ENCODE results near the gene OIP5.
"Not testable (repeated sequence)": the region's sequence is repeated elsewhere in the genome, so short reads cannot be mapped to it uniquely, and the experiment has no call there.

Gene OIP5

DNA sequence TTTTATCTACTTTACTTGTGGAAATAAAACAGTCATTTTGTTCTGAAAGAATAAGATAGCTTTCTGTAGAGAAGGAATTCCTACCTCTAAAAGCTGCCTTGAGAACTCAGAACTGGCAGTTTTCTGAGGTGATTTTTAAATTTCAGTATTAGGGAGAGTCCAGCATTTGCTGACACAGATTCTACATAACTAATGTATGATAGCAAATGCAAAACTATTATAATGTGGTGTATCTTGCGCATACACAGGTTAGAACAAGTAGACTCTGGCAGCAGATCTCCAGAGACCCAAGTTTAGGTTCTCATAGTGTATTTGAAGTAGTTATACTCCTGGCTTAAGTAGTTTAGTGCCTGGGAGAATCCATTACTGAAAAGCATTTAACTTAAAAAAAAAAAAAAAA is 30.8 kb downstream of the OIP5 start:
- DNase-seq = no peak

DNA sequence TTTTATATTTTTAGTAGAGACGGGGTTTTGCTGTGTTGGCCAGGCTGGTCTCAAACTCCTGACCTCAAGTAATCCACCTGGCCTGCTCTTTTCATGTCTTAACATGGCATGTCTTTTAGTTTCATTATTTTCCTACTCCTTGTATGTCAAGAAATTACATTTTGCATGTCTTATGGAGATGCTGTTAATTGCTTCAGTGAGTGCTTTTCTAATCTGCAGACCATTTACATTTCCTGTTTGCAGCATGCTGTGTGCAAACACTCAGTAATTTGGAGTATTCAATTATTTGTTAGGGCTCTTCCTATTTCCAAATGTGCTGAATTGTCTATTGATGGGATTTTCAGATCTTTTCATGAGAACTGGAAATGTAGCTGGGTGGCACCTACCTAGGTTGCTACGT is 31.3 kb downstream of the OIP5 start:
- DNase-seq = not testable (repeated sequence)

DNA sequence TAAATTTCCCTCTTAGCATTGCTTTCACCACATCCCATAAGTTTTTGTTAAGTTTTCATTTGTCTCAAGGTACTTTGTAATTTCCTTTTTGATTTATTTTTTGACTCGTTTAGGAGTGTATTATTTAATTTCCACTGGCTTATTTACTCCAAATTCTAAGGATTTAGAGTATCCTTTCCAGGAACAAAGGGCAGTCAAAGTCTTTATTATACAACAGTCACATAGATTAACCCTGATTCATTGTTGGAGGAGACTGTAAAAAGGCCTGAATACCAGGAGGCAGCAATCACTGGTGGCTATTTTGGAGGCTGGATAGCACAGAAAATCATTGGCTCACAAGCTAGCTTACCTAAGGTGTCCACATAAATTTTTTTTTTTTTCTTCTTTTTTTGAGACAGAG is 39.9 kb downstream of the OIP5 start:
- DNase-seq = no peak

DNA sequence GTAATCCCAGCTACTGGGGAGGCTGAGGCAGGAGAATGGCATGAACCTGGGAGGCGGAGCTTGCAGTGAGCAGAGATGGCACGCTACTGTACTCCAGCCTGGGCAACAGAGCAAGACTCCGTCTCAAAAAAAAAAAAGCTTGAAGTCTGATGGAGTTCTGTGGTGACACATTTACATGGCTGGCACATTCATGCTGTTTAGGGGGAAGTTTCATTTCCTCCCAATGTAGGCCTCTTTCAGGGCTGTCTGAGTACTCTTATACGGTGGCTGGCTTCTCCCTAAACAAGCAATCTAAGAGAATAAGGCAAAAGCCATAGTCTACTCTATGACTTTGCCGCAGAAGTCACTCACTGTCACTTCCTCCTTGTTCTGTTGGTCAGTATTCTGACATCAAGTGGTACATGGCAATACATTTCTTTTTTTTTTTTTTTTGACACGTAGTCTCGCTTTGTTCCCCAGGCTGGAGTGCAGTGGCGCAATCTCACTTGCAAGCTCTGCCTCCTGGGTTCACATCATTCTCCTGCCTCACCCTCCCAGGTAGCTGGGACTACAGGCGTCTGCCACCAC is 41.2 kb downstream of the OIP5 start:
- peak; percentile 66 to 86 (median 82) for DNase-seq

DNA sequence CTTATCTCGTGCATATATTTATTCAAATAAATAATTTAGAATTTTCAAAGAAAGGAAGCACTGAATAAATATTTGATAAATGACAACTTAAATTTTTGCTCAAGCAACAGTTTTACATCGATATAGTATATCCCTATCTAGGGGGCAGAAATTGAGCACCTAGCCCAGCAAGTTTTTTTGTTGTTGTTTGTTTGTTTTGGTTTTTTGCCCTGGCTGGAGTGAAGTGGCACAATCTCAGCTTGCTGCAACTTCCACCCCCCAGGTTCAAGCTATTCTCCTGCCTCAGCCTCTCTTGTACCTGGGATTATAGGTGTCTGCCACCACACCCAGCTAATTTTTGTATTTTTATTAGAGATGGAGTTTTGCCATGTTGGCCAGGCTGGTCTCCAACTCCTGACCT is 42.4 kb downstream of the OIP5 start:
- DNase-seq = no peak

DNA sequence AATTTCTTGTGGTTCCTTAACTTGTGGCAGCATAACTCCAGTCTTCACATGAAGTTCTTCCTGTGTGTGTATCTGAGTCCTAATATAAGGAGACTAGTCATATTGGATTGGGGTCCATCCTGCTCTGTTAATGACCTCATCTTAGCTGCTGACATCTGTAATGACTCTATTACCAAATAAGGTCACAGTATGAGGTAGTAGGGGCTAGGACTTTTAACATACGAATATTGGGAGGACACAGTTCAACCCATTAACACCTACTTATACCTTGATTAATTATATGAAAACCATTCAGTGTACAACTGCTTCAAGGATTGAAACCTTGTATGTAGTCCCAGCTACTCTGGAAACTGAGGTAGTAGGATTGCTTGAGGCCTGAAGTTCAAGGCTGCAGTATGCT is 43.9 kb downstream of the OIP5 start:
- DNase-seq = no peak

DNA sequence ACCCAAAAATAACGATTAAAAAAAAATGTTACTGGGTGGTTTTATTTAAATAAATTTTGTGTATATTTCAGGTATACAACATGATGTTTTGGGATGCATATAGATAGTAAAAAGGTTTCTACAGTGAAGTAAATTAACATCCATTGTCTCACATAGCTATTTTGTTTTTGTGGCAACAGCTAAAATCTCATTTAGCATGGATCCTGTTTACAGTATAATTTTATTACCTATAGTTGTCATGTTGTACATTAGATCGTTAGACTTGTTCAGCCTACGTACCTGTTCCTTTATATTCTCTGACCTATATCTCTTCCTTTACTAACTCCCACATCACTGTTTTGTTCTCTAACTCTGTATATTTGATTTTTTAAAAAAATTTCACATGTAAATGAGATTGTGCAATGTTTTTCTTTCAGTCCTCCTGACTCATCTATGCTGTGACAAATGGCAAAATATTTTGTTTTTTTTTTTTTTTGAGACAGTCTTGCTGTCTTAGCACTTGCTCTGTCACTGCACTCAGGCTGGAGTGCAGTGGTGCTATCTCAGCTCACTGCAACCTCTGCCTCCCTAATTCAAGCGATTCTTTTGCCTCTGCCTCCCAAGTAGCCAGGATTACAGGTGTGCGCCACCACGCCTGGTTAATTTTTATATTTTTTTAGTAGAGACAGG is 45.6 kb downstream of the OIP5 start:
- DNase-seq = peak; percentile 43 to 90 (median 85)

DNA sequence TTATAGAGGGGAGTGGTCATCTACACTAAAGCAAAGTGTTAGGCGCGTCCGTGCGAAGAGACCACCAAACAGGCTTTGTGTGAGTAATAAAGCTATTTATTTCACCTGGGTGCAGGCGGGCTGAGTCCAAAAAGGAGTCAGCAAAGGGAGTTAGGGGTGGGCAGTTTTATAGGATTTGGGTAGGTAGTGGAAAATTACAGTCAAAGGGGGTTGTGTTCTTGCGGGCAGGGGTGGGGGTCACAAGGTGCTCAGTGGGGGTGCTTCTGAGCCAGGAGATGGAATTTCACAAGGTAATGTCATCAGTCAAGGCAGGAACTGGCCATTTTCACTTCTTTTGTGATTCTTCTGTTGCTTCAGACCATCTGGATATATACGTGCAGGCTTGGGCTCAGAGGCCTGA is 47.1 kb downstream of the OIP5 start:
- no peak for DNase-seq

DNA sequence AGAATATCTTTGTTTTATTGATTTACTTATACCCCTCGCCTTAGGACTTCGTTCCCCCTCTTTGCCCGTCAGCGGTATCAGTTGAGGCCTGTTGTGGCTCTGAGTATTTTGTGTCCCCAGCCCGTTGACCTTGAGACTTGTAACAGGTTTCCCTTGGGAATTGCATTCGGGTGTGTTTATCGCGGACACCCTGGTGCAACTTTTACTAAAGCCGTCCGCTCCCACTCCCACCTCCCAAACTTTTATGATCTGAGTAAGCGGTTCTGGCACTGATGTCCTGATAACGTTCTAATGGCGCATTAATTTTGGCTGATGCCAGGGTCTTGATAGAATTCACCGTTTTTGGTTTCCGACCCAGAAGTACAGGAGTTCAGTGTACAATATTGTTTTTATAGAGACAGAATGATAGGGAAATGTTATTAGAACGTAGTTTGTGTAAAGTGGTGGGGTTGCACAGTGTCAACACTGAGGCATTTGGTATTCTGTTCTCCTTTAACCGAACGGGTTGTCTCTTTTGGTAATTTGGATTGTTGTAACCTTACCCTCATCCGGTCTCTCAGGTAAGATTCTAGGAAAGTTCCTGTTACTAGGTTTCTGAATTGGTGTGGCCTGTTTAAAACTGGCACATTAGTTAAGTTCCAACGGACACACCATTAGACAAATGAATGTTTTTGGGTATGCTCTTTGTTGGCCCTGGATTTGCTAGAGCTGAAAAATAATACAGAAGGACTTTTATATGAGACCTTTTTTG is 47.8 kb downstream of the OIP5 start:
- peak in 1 of 3 donors; percentile 5 for DNase-seq

DNA sequence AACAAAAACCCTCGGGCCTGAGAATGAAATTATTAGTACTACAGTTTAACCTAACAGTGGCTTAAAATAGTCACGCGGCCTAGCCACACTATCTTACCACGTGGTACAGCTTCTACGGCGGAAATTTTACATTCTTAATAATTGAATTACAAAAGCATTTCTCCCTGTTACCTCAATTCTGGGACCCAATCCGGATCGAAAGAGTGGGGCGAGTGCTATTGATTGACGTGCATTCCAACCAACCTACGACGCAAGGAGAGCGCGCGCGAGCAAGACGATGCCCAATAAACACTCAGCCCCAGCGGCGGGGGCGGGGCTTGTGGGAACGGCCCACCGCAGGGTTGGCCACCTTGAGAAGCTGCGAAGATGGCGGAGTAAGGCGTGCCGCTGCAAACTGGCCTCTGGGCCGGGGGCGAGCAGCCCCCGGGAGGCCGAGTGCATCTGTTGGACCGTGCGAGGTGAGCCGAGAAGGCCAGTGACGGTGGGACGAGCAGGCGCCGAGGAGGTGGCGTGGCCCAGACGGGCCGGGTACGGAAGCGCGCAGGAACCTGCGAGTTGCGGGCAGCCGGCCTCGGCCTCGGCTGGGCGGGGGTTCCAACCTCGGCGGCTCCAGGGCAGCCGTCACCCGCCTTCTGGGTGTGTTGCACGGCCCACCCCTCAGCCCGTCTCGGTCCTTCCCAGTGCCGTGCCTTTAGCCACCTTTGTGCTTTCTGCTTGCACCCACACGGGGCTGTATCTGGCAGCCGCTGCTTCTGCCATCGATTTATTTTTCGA is 48.6 kb downstream of the OIP5 start:
- DNase-seq = peak; percentile 100

DNA sequence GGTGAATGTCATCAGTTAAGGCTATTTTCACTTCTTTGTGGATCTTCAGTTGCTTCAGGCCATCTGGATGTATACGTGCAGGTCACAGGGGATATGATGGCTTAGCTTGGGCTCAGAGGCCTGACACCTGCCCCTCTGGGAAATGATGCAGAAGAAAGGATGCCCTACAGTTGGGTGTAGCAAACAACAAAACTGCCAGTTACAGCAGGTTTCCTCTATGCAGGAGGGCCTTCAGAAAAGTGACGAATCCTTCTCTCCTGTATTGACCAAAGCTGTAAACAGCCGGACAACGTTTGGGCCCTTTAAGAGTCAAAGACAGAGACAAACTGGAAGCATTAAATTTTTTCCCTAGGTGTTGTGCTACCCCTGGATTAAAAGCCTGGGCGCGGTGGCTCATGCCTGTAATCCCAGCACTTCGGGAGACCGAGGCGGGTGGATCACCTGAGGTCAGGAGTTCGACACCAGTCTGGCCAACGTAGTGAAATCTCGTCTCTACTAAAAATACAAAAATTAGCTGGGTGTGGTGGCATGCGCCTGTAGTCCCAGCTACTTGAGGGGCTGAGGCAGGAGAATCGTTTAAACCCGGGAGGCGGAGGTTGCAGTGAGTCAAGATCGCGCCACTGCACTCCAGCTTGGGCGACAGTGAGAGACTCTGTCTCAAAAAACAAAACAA is 49.3 kb downstream of the OIP5 start:
- DNase-seq = not testable (repeated sequence)

DNA sequence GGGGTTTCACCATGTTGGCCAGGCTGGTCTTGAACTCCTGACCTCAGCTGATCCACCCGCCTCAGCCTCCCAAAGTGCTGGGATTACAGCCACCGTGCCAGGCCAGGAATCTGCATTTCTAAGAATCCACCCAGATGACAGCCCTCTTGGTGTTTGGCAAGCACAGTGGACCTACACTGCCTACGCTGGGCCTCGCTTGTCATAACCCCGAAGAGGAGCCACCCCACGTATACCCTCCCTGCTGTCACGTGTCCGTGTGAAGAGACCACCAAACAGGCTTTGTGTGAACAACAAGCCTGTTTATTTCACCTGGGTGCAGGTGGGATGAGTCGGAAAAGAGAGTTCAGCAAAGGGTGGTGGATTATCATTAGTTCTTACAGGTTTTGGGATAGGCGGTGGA is 50.0 kb downstream of the OIP5 start:
- not testable (repeated sequence) for DNase-seq

DNA sequence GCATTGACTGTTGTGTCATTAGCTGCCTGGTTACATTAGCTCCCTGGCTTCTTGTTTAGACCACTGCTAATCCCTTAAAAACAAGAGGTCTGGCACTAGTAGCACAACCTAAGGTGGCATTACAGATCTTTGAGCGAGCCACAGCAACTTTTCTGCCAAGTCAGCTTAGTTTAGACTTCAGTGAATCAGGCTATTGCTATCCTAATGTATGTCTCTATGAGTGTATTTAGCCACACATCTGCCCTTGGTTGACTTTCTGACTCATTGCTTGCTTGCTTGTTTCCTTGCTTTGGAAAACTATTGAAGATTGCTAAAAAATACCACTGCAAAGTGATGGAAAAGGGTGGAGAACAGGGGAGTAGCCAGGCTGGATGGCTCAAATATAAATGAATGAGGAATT is 51.2 kb downstream of the OIP5 start:
- peak in 2 of 3 donors; percentile 19 to 27 for DNase-seq

DNA sequence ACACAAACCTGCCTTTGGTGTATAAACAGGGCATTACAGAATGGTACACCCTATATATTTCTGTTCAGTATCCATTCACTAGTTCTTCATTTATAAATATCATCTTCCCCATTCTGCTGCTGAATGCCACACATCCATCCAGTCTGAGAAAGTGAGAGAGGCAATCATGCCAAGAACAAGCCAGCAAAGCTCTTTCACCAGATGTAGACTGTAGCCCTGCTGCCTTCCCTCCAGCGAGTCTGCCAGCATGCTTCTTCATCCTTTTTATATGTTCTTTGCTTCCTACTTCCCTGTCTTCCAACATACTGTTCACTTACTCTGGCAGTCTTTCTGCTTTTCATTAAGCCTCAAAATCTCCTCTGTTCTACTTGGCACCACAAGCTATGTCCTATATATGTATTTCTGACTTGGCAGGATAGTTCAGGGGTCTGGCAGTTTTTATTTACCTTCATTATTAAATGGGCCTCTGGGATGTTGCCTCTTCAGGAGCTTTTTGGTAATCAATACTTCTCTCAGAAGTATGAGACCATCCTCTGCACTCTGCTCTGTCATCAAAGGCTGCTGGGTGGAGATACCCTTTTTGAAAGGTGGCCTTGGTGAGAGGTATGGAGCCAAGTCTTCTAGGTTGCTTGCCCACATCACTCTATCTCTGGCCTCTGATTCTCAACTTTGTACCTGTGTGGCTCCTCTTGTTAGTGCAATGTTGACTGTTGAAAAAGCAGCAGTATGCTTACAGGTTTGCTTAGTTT is 52.7 kb downstream of the OIP5 start:
- no peak for DNase-seq

DNA sequence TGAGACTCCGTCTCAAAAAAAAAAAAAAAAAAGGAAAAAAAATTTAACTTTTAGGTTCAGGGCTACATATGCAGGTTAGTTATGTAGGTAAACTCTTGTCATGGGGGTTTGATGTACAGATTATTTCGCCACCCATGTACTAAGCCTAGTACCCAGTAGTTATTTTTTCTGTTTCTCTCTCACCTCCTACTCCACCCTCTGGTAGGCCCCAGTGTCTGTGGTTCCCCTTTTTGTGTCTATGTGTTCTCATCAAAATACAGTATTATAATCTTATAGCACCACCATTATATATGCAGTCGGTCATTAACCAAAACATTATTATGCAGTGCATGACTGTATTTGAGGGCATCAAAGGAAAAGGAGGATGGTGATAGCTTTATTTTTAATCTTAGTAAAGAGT is 54.1 kb downstream of the OIP5 start:
- no peak for DNase-seq

DNA sequence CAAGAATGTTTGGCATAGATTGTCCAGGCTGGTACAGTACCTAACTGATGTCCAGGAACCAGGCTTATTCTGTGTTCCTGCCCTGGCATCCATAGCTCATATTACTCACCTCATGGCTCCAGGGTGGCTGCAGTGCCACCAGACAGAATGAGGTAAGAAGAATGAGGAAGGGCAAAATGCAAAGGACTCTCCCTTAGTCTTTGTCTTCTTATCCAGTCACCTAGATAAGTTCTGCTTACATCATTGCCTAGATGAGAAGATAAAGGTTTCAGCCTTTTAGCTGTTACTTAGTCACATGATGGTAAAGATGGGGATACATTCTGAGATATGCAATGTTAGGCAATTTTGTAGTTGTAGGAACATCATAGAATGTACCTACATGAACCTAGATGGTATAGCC is 55.6 kb downstream of the OIP5 start:
- DNase-seq = no peak

DNA sequence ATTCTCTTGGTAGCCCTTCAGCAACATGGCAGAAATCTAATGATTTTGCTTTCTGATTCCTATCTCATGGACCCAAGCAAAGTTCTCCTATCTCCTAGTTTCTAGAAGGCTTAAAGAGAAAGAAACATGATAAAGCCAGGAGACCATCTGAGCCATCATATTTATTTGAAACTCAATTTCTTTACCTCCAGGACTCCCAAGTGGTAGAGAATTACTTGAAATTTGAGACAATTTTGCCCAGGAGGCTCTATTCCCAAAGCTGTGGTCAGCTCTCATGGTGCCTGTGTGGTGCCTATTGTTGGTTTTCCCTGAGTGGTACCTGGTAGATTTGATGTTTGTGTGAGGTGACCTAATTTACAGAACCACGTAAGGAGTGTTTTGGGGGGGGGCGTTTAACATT is 62.5 kb downstream of the OIP5 start:
- no peak for DNase-seq

DNA sequence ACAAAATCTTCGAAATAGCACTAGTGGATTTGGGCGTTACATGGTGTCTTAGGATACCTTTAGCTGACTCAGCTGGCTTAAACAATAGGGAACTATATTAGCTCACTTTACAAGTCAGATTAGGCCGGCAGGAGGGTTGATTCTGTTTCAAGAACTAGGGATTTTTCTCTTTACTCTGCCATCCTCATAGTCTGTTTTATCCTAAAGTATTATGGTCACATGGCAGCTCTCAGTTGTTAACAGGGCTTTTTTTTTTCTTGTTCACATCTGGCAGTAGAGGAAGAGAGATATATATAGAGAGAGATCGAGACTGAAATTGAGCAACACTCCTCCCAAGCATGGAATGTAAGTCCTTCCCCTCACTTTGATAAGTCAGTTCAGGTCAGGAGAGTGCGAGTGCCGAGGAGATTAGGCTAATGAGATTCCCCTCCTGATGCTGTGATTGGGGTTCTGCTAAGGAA is 68.5 kb downstream of the OIP5 start:
- DNase-seq = peak; percentile 33 to 47 (median 34)

DNA sequence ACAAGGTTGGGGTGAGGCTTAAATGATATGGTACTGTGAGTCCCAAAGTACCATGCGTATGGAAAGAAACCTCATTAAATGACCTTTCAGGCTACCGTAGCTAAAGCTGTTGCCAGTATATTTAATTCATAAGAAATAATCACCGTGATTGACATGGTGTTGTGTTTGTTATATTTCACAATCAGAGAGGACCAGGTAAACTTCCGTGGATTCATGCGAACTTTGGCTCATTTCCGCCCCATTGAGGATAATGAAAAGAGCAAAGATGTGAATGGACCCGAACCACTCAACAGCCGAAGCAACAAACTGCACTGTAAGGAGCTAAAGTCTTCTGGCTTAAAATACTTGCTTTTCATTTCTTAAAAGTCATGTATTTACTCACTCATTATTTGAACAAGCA is 69.8 kb downstream of the OIP5 start:
- DNase-seq = no peak

DNA sequence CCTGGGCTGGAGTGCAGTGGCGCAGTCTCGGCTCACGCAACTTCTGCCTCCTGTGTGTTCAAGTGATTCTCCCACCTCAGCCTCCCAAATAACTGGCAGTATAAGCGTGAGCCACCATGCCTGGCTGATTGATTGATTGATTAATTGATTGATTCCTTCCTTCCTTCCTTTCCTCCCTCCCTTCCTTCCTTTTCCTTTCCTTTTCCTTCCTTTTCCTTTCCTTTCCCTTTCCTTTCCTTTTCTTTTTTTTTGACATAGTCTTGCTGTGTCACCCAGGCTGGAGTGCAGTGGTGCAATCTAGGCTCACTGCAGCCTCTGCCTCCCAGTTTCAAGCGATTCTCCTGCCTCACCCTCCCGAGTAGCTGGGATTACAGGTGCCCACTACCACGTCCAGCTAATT is 71.5 kb downstream of the OIP5 start:
- not testable (repeated sequence) for DNase-seq

DNA sequence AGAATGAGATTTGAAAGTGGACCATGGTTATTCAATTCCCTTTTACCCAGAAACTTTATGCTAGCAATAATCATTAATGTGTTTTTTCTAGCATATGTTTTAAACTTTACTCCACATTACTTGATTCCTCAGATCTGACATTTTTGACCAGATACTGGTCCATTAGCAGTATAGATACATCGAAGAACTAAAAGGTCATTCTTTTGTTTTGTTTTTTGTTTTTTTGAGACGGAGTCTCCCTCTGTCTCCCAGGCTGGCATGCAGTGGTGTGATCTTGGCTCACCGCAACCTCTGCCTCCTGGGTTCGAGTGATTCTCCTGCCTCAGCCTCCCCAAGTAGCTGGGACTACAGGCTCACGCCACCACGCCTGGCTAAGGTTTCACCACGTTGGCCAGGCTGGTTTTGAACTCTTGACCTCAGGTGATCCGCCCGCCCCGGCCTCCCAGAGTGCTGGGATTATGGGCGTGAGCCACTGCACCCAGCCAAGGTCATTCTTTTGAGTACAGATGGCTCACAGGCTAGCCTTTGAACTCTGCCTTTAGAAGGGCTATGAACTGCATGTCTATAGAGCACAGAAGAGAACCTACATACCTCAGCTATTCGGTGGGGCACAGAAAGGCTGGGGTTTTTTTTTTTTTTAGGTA is 72.7 kb downstream of the OIP5 start:
- no peak for DNase-seq

Data from suppressor macrophage treated with lipopolysaccharide for 1 hour (primary cell).